ENCODE data around the gene RRAGD. TPM values are rescaled to one million over a fixed set of nuclear protein-coding genes. Genes with fewer than 3 reads are reported as not detected.
"Not testable (repeated sequence)": the region's sequence is repeated elsewhere in the genome, so short reads cannot be mapped to it uniquely, and the experiment has no call there.

The RRAGD gene
- total RNA-seq, 1 donor from 2014 or later: 6.4 TPM

- Histone ChIP-seq H3K4me3 (no peak overlapping the region), H3K36me3 (no peaks in the 10 kb centered on the region), H3K9me3 (no peaks in the 10 kb centered on the region), H3K27ac (no peak overlapping the region), H3K27me3 (no peaks in the 10 kb centered on the region), H3K4me1 (no peaks in the 10 kb centered on the region)
- TF ChIP-seq CTCF (IDR thresholded peaks at IDR 0.05) (no peak), POLR2A (IDR thresholded peaks at IDR 0.05) (no peak), POLR2AphosphoS5 (IDR thresholded peaks at IDR 0.05; ENCODE audit: insufficient read depth in 1 of 2, low read depth in 1 of 2) (no peak)
- DNase-seq (ENCODE audit: extremely low spot score in 2 of 2): no peak
- intact Hi-C loops (cut with DNase I): no loop called here
These were observed 12.0 kb downstream of the RRAGD start for GRCh38 chr6:89400050-89400449.

- Histone ChIP-seq H3K4me1 (no peaks in the 10 kb centered on the region), H3K27me3 (no peaks in the 10 kb centered on the region), H3K4me3 (no peak overlapping the region), H3K36me3 (no peaks in the 10 kb centered on the region), H3K9me3 (no peaks in the 10 kb centered on the region), H3K27ac (no peak overlapping the region)
- TF ChIP-seq POLR2AphosphoS5 (IDR thresholded peaks at IDR 0.05; ENCODE audit: insufficient read depth in 1 of 2, low read depth in 1 of 2): no peak
- TF ChIP-seq CTCF (IDR thresholded peaks at IDR 0.05): no peak
- no peak for TF ChIP-seq POLR2A (IDR thresholded peaks at IDR 0.05)
- DNase-seq (ENCODE audit: extremely low spot score in 2 of 2): no peak
- intact Hi-C loops (cut with DNase I): no loop called here
These were observed 13.1 kb downstream of the RRAGD start for GRCh38 chr6:89398762-89399525.

DNA sequence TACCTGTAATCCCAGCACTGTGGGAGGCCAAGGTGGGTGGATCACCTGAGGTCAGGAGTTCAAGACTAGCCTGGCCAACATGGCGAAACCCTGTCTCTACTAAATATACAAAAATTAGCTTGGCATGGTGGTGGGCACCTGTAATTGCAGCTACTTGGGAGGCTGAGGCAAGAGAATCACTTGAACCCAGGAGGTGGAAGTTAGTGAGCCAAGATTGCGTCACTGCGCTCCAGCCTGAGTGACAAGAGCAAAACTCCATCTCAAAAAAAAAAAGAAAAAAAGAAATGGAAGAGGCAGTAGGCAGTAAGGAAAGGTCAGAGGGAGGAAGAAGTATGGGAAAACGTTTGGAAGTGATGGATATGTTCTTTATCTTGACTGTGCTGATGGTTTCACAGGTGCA is 14.2 kb downstream of the RRAGD start:
- intact Hi-C loops (cut with DNase I); H3K4me3 ChIP-seq; H3K36me3 ChIP-seq; H3K9me3 ChIP-seq; H3K27ac ChIP-seq; DNase-seq (ENCODE audit: extremely low spot score in 2 of 2); H3K27me3 ChIP-seq; H3K4me1 ChIP-seq: not testable (repeated sequence)

- no peaks in the 10 kb centered on the region for H3K36me3 ChIP-seq
- no peak for TF ChIP-seq CTCF (IDR thresholded peaks at IDR 0.05)
- no peak for TF ChIP-seq POLR2A (IDR thresholded peaks at IDR 0.05)
- TF ChIP-seq POLR2AphosphoS5 (IDR thresholded peaks at IDR 0.05; ENCODE audit: insufficient read depth in 1 of 2, low read depth in 1 of 2): no peak
- no peaks in the 10 kb centered on the region for H3K4me1 ChIP-seq
- no peaks in the 10 kb centered on the region for H3K27me3 ChIP-seq
- intact Hi-C loops (cut with DNase I): no loop called here
- H3K4me3 ChIP-seq: no peak overlapping the region
- no peaks in the 10 kb centered on the region for H3K9me3 ChIP-seq
- no peak for DNase-seq (ENCODE audit: extremely low spot score in 2 of 2)
- H3K27ac ChIP-seq: no peak overlapping the region
These were observed 18.4 kb downstream of the RRAGD start for GRCh38 chr6:89393659-89394058.

- no peak overlapping the region for H3K27ac ChIP-seq
- no peak for DNase-seq (ENCODE audit: extremely low spot score in 2 of 2)
- no peaks in the 10 kb centered on the region for H3K9me3 ChIP-seq
- H3K27me3 ChIP-seq: no peaks in the 10 kb centered on the region
- H3K36me3 ChIP-seq: no peaks in the 10 kb centered on the region
- TF ChIP-seq POLR2A (IDR thresholded peaks at IDR 0.05) (no peak), CTCF (IDR thresholded peaks at IDR 0.05) (no peak), POLR2AphosphoS5 (IDR thresholded peaks at IDR 0.05; ENCODE audit: insufficient read depth in 1 of 2, low read depth in 1 of 2) (no peak)
- H3K4me1 ChIP-seq: no peaks in the 10 kb centered on the region
- H3K4me3 ChIP-seq: no peak overlapping the region
- intact Hi-C loops (cut with DNase I): no loop called here
These were observed 19.2 kb downstream of the RRAGD start for GRCh38 chr6:89392823-89393222.

All from vagina (tissue), 2 donors.